Activated CD4-positive, CD25-positive, alpha-beta regulatory T cell treated with anti-CD3 and anti-CD28 coated beads, Interleukin-2, amount 50 U/mL, for 72 hours (primary cell): ENCODE results near the gene GLT6D1.

Experiments
- DNase-seq: peaks from one replicate; pipeline ENCODE4 v3.0.0; 2021

Gene GLT6D1

GRCh38 chr9:135620558-135620957 is 18.8 kb downstream of the GLT6D1 start:
- no peak for DNase-seq

GRCh38 chr9:135619599-135619886 is 19.8 kb downstream of the GLT6D1 start:
- DNase-seq, result no peak

- no peak for DNase-seq
Observed at GRCh38 chr9:135618866-135619598, 20.3 kb downstream of the GLT6D1 start.

- DNase-seq, result no peak
Observed at GRCh38 chr9:135617991-135618411, 21.3 kb downstream of the GLT6D1 start.

- no peak for DNase-seq
Observed at GRCh38 chr9:135617538-135617900, 21.8 kb downstream of the GLT6D1 start.

- DNase-seq, result no peak
Observed at GRCh38 chr9:135616619-135617537, 22.5 kb downstream of the GLT6D1 start.

- no peak for DNase-seq
Observed at GRCh38 chr9:135615666-135616618, 23.4 kb downstream of the GLT6D1 start.

- DNase-seq, result no peak
Observed at GRCh38 chr9:135614821-135615665, 24.3 kb downstream of the GLT6D1 start.

- DNase-seq, result no peak
Observed at GRCh38 chr9:135613946-135614805, 25.2 kb downstream of the GLT6D1 start.

GRCh38 chr9:135612981-135613910 is 26.1 kb downstream of the GLT6D1 start:
- DNase-seq, result no peak

- no peak for DNase-seq
Observed at GRCh38 chr9:135612437-135612836, 26.9 kb downstream of the GLT6D1 start.

GRCh38 chr9:135611875-135612209 is 27.5 kb downstream of the GLT6D1 start:
- DNase-seq, result no peak

- no peak for DNase-seq
Observed at GRCh38 chr9:135611142-135611874, 28.0 kb downstream of the GLT6D1 start.

GRCh38 chr9:135610290-135611141 is 28.8 kb downstream of the GLT6D1 start:
- DNase-seq, result no peak

- DNase-seq, result no peak
Observed at GRCh38 chr9:135609366-135609955, 29.9 kb downstream of the GLT6D1 start.

- no peak for DNase-seq
Observed at GRCh38 chr9:135608999-135609317, 30.4 kb downstream of the GLT6D1 start.

GRCh38 chr9:135608294-135608998 is 30.9 kb downstream of the GLT6D1 start:
- no peak for DNase-seq
